OCI-LY3 (cell line): Measurements from ENCODE around the gene SYNGR2.

ENCODE experiments used
- EZH2phosphoT487 ChIP-seq: fragments of 200-600 bp; shearing (Covaris generic); IDR thresholded peaks from 2 replicates; pipeline ENCODE4 v1.6.1; 2018; ENCODE audit warnings: antibody characterized with exemption, mixed run types, low read depth
- TF ChIP-seq, protein P1 (sequence below): fragments of 200-600, 300-600 bp; sonication (generic); IDR thresholded peaks from 2 replicates; pipeline ENCODE4 v1.5.1; 2014; ENCODE audit warnings: antibody characterized with exemption, low read length, low read depth

DNA sequence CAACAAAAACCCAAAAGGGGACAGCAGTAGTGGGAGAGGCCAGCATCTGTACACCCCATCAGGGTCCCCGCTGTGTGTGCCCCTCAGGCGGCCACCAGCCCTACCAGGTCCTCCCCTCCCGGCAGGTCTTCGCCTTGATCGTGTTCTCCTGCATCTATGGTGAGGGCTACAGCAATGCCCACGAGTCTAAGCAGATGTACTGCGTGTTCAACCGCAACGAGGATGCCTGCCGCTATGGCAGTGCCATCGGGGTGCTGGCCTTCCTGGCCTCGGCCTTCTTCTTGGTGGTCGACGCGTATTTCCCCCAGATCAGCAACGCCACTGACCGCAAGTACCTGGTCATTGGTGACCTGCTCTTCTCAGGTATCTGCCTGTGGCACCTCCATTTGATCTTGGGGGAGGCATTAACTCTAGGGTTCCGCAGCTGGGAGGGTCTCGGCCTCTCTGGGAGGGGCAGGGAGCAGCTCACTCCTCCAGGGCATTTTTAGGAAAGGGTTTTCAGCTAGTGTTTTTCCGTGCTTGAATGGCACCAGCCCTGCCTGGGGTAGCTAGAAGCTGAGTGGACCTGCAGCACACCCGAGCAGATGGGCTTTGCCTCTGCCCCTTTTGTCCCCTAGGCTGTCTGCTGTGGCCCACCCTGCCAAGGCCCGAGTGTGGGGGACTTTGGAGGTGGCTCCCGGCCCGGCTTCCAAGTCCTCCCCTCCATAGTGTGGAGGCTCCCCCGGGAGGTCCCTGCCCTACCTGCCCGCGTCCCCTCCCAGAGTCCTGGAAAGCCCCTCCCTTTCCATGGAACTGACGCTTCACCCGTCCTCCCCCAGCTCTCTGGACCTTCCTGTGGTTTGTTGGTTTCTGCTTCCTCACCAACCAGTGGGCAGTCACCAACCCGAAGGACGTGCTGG is 2.6 kb downstream of the SYNGR2 start:
- TF ChIP-seq, protein P1, sequence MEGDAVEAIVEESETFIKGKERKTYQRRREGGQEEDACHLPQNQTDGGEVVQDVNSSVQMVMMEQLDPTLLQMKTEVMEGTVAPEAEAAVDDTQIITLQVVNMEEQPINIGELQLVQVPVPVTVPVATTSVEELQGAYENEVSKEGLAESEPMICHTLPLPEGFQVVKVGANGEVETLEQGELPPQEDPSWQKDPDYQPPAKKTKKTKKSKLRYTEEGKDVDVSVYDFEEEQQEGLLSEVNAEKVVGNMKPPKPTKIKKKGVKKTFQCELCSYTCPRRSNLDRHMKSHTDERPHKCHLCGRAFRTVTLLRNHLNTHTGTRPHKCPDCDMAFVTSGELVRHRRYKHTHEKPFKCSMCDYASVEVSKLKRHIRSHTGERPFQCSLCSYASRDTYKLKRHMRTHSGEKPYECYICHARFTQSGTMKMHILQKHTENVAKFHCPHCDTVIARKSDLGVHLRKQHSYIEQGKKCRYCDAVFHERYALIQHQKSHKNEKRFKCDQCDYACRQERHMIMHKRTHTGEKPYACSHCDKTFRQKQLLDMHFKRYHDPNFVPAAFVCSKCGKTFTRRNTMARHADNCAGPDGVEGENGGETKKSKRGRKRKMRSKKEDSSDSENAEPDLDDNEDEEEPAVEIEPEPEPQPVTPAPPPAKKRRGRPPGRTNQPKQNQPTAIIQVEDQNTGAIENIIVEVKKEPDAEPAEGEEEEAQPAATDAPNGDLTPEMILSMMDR = no peak
- TF ChIP-seq EZH2phosphoT487 = no peak
